HCT116 (cell line): ENCODE measurements around the gene CMPK1. TPM values are rescaled to one million over a fixed set of nuclear protein-coding genes. Genes with fewer than 3 reads are reported as not detected.

Source experiments
- ATAC-seq: fragments of 200-7000 bp; cut with Tn5 transposase; 2 replicates; pipeline ENCODE4 v1.9.1; 2020; ENCODE audit warnings: mild to moderate bottlenecking, moderate library complexity
- BruUV-seq: library from RNA; stranded (reverse); fragments of 400-500 nt; replicated peaks from 2 replicates; lab custom pipeline; 2021; lab: Mats Ljungman, UMichigan
- CTCF ChIA-PET: fragments of 300-600 bp; sonication (Branson Sonifier 250); formaldehyde crosslinking; loops from one replicate; lab custom pipeline; 2021; ENCODE audit warnings: antibody characterized with exemption; lab: Charles Lee
- POLR2A ChIA-PET: fragments of 300-600, 350-600 bp; sonication (Branson Sonifier 250); formaldehyde crosslinking; loops from one replicate; lab custom pipeline; 2021; ENCODE audit warnings: antibody characterized with exemption; lab: Charles Lee
- RAD21 ChIA-PET, 2 experiments: fragments of 300-600 bp; sonication (Branson Sonifier 250); formaldehyde crosslinking; loops; one replicate each; lab custom pipeline; 2023; ENCODE audit warnings: low total read pairs in 2 of 2; ENCODE audit not compliant: uncharacterized antibody in 2 of 2, unreplicated experiment in 2 of 2, low non-redundant PET in 1 of 2; lab: Charles Lee
- DNase-seq: peaks from one replicate; pipeline ENCODE4 v3.0.0-alpha.2; 2010; ENCODE audit warnings: low read depth, low spot score
- H2AFZ ChIP-seq: fragments of 200-600 bp; shearing (Covaris generic), sonication (generic); 2 replicates; pipeline ENCODE4 v1.6.1; 2017; ENCODE audit warnings: low read depth, mixed run types, mixed read lengths, antibody characterized with exemption, low read length; ENCODE audit not compliant: poor library complexity, severe bottlenecking
- H3K27ac ChIP-seq: 2 replicates; pipeline ENCODE4 v1.5.1; 2012; ENCODE audit warnings: low read depth, low read length
- H3K27me3 ChIP-seq: fragments of 200-600 bp; sonication (generic); 2 replicates; pipeline ENCODE4 v1.6.1; 2016; ENCODE audit warnings: mixed run types, low read length, mixed read lengths; ENCODE audit not compliant: insufficient read depth
- H3K36me3 ChIP-seq, 2 experiments: fragments of 200-500 bp in 1 of 2; fragments of 200-600 bp in 1 of 2; sonication (Bioruptor generic) in 1 of 2; sonication (generic) in 1 of 2; 2 replicates each; pipeline versions ENCODE4 v1.5.1 to v1.6.1; 2014 to 2016; ENCODE audit warnings: low read length in 2 of 2, inconsistent platforms in 1 of 2, mixed read lengths in 1 of 2, mixed run types in 1 of 2; ENCODE audit not compliant: insufficient read depth in 2 of 2, control insufficient read depth in 1 of 2
- H3K4me1 ChIP-seq, 2 experiments: fragments of 200-600 bp in 1 of 2; sonication (generic) in 1 of 2; 2 replicates each; pipeline versions ENCODE4 v1.5.1 to v1.6.1; 2012 to 2017; ENCODE audit warnings: low read length in 2 of 2, inconsistent platforms in 1 of 2, mild to moderate bottlenecking in 1 of 2, mixed read lengths in 1 of 2, mixed run types in 1 of 2, moderate library complexity in 1 of 2; ENCODE audit not compliant: insufficient read depth in 2 of 2, control insufficient read depth in 1 of 2
- H3K4me2 ChIP-seq: fragments of 200-600 bp; sonication (generic); 2 replicates; pipeline ENCODE4 v1.6.1; 2017; ENCODE audit warnings: mixed run types, low read length, mixed read lengths
- H3K4me3 ChIP-seq, 2 experiments: fragments of 200-600 bp in 1 of 2; sonication (generic) in 1 of 2; replicated peaks in 1 of 2; 2 replicates each; pipeline ENCODE4 v1.5.1; 2011 to 2016; ENCODE audit warnings: low read length in 2 of 2, control low read depth in 1 of 2, low read depth in 1 of 2, mild to moderate bottlenecking in 1 of 2, mixed read lengths in 1 of 2, mixed run types in 1 of 2
- H3K79me2 ChIP-seq: fragments of 200-600 bp; sonication (generic); 2 replicates; pipeline ENCODE4 v1.6.1; 2017; ENCODE audit warnings: mild to moderate bottlenecking, mixed run types, low read length, moderate library complexity, mixed read lengths; ENCODE audit not compliant: insufficient read depth
- H3K9ac ChIP-seq: fragments of 200-600 bp; sonication (generic); 2 replicates; pipeline ENCODE4 v1.6.1; 2016; ENCODE audit warnings: low read length, mixed read lengths
- H3K9me2 ChIP-seq: fragments of 200-600 bp; sonication (generic), shearing (Covaris generic); 2 replicates; pipeline ENCODE4 v1.6.1; 2017; ENCODE audit warnings: mixed run types, mild to moderate bottlenecking, moderate library complexity; ENCODE audit not compliant: insufficient read depth
- H3K9me3 ChIP-seq, 2 experiments: fragments of 200-500 bp in 1 of 2; fragments of 200-600 bp in 1 of 2; sonication (Bioruptor generic) in 1 of 2; sonication (generic) in 1 of 2; 2 replicates each; pipeline ENCODE4 v1.6.1; 2014 to 2017; ENCODE audit warnings: low read length in 2 of 2, mixed read lengths in 2 of 2, inconsistent platforms in 1 of 2, low read depth in 1 of 2, mild to moderate bottlenecking in 1 of 2, mixed run types in 1 of 2, moderate library complexity in 1 of 2; ENCODE audit not compliant: control insufficient read depth in 1 of 2, insufficient read depth in 1 of 2
- H4K20me1 ChIP-seq: fragments of 200-600 bp; sonication (generic), shearing (Covaris generic); 2 replicates; pipeline ENCODE4 v1.6.1; 2017; ENCODE audit warnings: mixed run types, mild to moderate bottlenecking, moderate library complexity; ENCODE audit not compliant: insufficient read depth
- CBX3 ChIP-seq: IDR thresholded peaks from 2 replicates; pipeline ENCODE4 v1.6.1; 2012; ENCODE audit warnings: low read depth
- ELF1 ChIP-seq: IDR thresholded peaks from 2 replicates; pipeline ENCODE4 v1.6.1; 2012; ENCODE audit warnings: low read depth, borderline replicate concordance
- POLR2AphosphoS5 ChIP-seq: IDR thresholded peaks from 2 replicates; pipeline ENCODE4 v1.6.1; 2011; ENCODE audit warnings: mild to moderate bottlenecking, low read depth, low read length, moderate library complexity
- RAD21 ChIP-seq: IDR thresholded peaks from 2 replicates; pipeline ENCODE4 v1.6.1; 2012; ENCODE audit warnings: low read depth, mild to moderate bottlenecking
- REST ChIP-seq: IDR thresholded peaks from 2 replicates; pipeline ENCODE4 v1.6.1; 2012; ENCODE audit warnings: low read depth
- SIN3A ChIP-seq: IDR thresholded peaks from 2 replicates; pipeline ENCODE4 v1.6.1; 2012; ENCODE audit warnings: low read depth
- SP1 ChIP-seq: IDR thresholded peaks from 2 replicates; pipeline ENCODE4 v1.6.1; 2012; ENCODE audit warnings: low read depth
- TCF7L2 ChIP-seq: IDR thresholded peaks from 2 replicates; pipeline ENCODE4 v1.7.0; 2011; ENCODE audit warnings: borderline replicate concordance, inconsistent platforms; ENCODE audit not compliant: insufficient read depth, insufficient read length; ENCODE audit errors: extremely low read depth
- YY1 ChIP-seq: IDR thresholded peaks from 2 replicates; pipeline ENCODE4 v1.6.1; 2011; ENCODE audit warnings: low read length, low read depth, moderate library complexity, mild to moderate bottlenecking; ENCODE audit not compliant: insufficient replicate concordance; ENCODE audit errors: extremely low read depth
- ZBTB33 ChIP-seq: IDR thresholded peaks from 2 replicates; pipeline ENCODE4 v1.6.1; 2011; ENCODE audit warnings: mild to moderate bottlenecking, low read length, moderate library complexity; ENCODE audit not compliant: insufficient replicate concordance; ENCODE audit errors: extremely low read depth
- ZNF274 ChIP-seq: fragments of 200-500 bp; sonication (Bioruptor generic); IDR thresholded peaks from 2 replicates; pipeline ENCODE4 v1.6.1; 2014; ENCODE audit warnings: mild to moderate bottlenecking, low read depth, low read length, inconsistent platforms
- intact Hi-C: fragments of 100-400 bp; cut with micrococcal nuclease; formaldehyde crosslinking; loops from 2 replicates; pipeline ENCODE4 v1.10.0; 2022
- total RNA-seq: library from RNA; stranded (reverse); gene quantifications from one replicate; pipeline ENCODE4 v1.2.1, GENCODE V29; 2021; ENCODE audit not compliant: unreplicated experiment
- TF ChIP-seq, protein P1 (sequence below): IDR thresholded peaks from 2 replicates; pipeline ENCODE4 v1.6.1; 2012

Gene CMPK1
- total RNA-seq, 1 experiment from 2014 or later: 78.4 TPM

- ATAC-seq: no peak
- Histone ChIP-seq H3K27me3 (no peaks in the 10 kb centered on the region), H3K9me2 (no peaks in the 10 kb centered on the region), H3K4me1 (no peaks in the 10 kb centered on the region), H3K9ac (no peak overlapping the region), H3K27ac (no peak overlapping the region), H3K4me2 (no peak overlapping the region), H2AFZ (no peak overlapping the region), H4K20me1 (0 out of 2 replicates have a peak, but pooled peaks cover 4% of the 10 kb centered on the region), H3K4me3 (no peak overlapping the region), H3K79me2 (peaks cover 41% of the 10 kb centered on the region), H3K36me3 (peaks cover 42 to 55% of the 10 kb centered on the region in 2 experiments), H3K9me3 (no peaks in the 10 kb centered on the region)
- no TSS peak for BruUV-seq
- ChIA-PET CTCF (no interaction called here), POLR2A (no interaction called here), RAD21 (no interaction called here)
- intact Hi-C loops: loop anchor here (5.0 kb wide), 1 partner anchor 35 kb away; no protein-coding TSS in a partner anchor
- no peak for DNase-seq
- TF ChIP-seq TCF7L2 (no peak), SIN3A (no peak), SP1 (no peak), ZNF274 (no peak), POLR2AphosphoS5 (no peak), REST (no peak), CBX3 (no peak)
Measured at GRCh38 chr1:47302472-47302871, 31.1 kb upstream of the CMPK1 start.

DNA sequence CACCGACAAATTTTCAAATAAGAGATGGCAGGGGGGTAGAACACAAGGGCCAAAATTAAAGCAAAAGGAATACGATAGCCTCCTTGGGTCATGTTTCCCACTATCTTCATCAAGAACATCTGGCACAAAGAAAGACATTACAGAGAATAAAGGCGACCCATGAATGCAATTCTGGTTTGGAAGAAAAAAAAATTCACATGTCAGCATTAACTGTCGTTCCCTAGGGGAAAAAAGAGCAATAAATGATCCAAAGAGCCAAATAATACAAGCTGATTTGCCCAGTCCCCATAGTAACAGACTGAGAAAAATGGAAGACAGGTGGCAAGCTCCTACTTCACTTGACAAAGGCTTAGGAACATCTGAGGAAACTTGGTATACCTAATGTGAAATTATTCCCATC lies 24.2 kb upstream of the CMPK1 start:
- H3K4me3 ChIP-seq: no peak overlapping the region
- peaks cover 16 to 39% of the 10 kb centered on the region in 2 experiments for H3K36me3 ChIP-seq
- TF ChIP-seq ELF1 (no peak), RAD21 (no peak), ZBTB33 (no peak), TCF7L2 (no peak), YY1 (no peak), CBX3 (no peak)
- TF ChIP-seq, protein P1, sequence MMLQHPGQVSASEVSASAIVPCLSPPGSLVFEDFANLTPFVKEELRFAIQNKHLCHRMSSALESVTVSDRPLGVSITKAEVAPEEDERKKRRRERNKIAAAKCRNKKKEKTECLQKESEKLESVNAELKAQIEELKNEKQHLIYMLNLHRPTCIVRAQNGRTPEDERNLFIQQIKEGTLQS: no peak
- TF ChIP-seq, all 23 proteins: peak for 0
- H3K4me2 ChIP-seq: no peak overlapping the region
- ATAC-seq (no peak), DNase-seq (no peak)
- H3K9ac ChIP-seq: no peak overlapping the region
- ChIA-PET CTCF (no interaction called here), RAD21 (no interaction called here), POLR2A (no interaction called here)
- no peak overlapping the region for H2AFZ ChIP-seq
- peaks cover 4% of the 10 kb centered on the region; the same call in 1 of the 2 replicates for H4K20me1 ChIP-seq
- H3K9me3 ChIP-seq: no peaks in the 10 kb centered on the region
- BruUV-seq: no TSS peak
- no peaks in the 10 kb centered on the region for H3K9me2 ChIP-seq
- intact Hi-C loops: no loop called here
- no peak overlapping the region for H3K27ac ChIP-seq
- H3K79me2 ChIP-seq: peaks cover 80% of the 10 kb centered on the region
- peaks cover 5 to 9% of the 10 kb centered on the region in 2 experiments; a peak in 3 of 4 replicates for H3K4me1 ChIP-seq
- no peaks in the 10 kb centered on the region for H3K27me3 ChIP-seq
